PFSK-1 (cell line): ENCODE measurements around the gene MAX.

Source experiments
- FOXP2 ChIP-seq: optimal IDR thresholded peaks from 2 replicates; pipeline ENCODE3; 2011; ENCODE audit warnings: borderline replicate concordance, control low read depth, inconsistent platforms; ENCODE audit not compliant: insufficient read depth; ENCODE audit errors: extremely low read length, extremely low read depth
- POLR2AphosphoS5 ChIP-seq: IDR thresholded peaks from 2 replicates; pipeline ENCODE4 v1.6.1; 2012; ENCODE audit warnings: low read depth, mild to moderate bottlenecking, control low read depth, low read length, moderate library complexity
- SIN3A ChIP-seq: IDR thresholded peaks from 2 replicates; pipeline ENCODE4 v1.6.1; 2012; ENCODE audit warnings: mild to moderate bottlenecking, low read length, moderate library complexity, borderline replicate concordance; ENCODE audit not compliant: insufficient read depth
- TAF1 ChIP-seq: IDR thresholded peaks from 2 replicates; pipeline ENCODE4 v1.6.1; 2012; ENCODE audit warnings: low read length, control low read depth, borderline replicate concordance; ENCODE audit not compliant: insufficient read depth
- TF ChIP-seq, protein P1 (sequence below), 2 experiments: IDR thresholded peaks; 2 replicates each; pipeline versions ENCODE4 v1.6.1 to v1.8.0; 2011 to 2012; ENCODE audit warnings: low read depth in 2 of 2, low read length in 2 of 2, control low read depth in 1 of 2, inconsistent platforms in 1 of 2, mild to moderate bottlenecking in 1 of 2, moderate library complexity in 1 of 2; ENCODE audit not compliant: insufficient read depth in 1 of 2

DNA sequence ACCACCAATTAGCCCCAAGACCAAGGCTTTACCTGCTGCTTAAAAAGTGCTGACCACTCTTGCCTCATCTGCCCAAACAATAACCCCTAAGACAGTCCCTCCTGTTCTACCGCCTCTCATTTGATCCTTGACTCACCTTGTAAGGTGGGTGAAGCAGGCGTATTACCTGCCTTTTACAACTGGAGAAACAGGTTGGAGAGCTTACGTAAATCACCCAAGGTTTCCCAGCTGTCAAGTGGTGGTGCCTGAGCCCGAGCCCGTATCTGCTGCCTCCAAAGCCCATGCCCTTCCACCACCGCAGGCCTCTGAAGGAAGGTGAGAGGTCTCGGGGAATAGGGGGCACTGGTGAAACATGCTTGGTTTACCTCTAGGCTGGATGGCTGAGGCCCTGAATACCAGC, 36.6 kb downstream of the MAX start:
- TF ChIP-seq POLR2AphosphoS5 (no peak), TAF1 (no peak), SIN3A (no peak), FOXP2 (no peak)
- TF ChIP-seq, protein P1, sequence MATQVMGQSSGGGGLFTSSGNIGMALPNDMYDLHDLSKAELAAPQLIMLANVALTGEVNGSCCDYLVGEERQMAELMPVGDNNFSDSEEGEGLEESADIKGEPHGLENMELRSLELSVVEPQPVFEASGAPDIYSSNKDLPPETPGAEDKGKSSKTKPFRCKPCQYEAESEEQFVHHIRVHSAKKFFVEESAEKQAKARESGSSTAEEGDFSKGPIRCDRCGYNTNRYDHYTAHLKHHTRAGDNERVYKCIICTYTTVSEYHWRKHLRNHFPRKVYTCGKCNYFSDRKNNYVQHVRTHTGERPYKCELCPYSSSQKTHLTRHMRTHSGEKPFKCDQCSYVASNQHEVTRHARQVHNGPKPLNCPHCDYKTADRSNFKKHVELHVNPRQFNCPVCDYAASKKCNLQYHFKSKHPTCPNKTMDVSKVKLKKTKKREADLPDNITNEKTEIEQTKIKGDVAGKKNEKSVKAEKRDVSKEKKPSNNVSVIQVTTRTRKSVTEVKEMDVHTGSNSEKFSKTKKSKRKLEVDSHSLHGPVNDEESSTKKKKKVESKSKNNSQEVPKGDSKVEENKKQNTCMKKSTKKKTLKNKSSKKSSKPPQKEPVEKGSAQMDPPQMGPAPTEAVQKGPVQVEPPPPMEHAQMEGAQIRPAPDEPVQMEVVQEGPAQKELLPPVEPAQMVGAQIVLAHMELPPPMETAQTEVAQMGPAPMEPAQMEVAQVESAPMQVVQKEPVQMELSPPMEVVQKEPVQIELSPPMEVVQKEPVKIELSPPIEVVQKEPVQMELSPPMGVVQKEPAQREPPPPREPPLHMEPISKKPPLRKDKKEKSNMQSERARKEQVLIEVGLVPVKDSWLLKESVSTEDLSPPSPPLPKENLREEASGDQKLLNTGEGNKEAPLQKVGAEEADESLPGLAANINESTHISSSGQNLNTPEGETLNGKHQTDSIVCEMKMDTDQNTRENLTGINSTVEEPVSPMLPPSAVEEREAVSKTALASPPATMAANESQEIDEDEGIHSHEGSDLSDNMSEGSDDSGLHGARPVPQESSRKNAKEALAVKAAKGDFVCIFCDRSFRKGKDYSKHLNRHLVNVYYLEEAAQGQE (IDR thresholded peaks at IDR 0.05; ENCODE audit: insufficient read depth in 1 of 2, low read depth in 2 of 2, low read length in 2 of 2) = no peak
